Measurements from ENCODE around the gene SH3BP5L. TPM values are rescaled to one million over a fixed set of nuclear protein-coding genes. Genes with fewer than 3 reads are reported as not detected.
A peak's percentile ranks its signal among the peaks of the same experiment; 100 is the strongest.

The SH3BP5L gene
- total and polyA plus RNA-seq, 2 of the 13 experiments (the other 11 are each of a cell fraction or from before 2014, with no cell fraction given), result 10.3 to 14.9 TPM

DNA sequence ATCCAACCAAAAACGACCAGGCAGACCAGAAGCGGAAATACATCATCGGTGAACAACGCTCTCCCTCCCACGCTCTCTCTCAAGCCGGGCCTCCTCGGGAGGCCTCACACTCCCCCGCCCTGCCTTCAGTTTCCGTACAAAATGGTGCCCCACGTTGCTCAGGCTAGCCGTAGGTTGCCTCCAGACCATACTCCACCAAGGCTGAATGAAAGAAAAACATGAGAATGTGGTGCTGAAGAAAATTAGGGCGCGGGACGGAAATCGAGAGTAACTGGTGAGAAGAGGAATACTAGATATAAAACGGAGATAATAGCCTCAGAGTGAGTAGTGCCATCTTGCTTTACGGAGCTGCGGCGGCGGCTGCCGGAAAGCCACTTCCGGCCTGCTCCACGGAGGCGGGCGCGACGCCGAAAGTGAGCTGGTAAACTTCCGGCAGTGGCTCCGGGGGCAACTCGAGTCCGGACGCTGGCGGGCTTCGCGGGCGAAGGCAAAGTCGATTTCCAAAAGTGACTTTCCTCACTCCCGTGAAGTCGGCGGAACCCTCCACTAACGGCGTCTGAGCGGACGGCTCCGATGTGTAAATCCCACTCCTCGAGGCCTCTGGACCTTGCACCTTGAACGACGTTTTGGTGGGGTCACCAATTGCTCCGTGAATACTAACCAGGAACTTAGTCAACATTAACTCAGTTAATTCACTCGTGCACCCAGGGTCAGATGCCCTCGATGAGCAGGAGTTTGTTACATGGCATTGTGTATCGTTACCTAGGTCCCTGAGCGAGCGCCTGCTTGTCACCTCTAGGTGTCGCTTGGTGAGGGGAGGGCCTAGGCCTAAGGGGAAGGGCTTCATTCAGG, at the start of gene SH3BP5L (continued):
- TF ChIP-seq, protein P1, sequence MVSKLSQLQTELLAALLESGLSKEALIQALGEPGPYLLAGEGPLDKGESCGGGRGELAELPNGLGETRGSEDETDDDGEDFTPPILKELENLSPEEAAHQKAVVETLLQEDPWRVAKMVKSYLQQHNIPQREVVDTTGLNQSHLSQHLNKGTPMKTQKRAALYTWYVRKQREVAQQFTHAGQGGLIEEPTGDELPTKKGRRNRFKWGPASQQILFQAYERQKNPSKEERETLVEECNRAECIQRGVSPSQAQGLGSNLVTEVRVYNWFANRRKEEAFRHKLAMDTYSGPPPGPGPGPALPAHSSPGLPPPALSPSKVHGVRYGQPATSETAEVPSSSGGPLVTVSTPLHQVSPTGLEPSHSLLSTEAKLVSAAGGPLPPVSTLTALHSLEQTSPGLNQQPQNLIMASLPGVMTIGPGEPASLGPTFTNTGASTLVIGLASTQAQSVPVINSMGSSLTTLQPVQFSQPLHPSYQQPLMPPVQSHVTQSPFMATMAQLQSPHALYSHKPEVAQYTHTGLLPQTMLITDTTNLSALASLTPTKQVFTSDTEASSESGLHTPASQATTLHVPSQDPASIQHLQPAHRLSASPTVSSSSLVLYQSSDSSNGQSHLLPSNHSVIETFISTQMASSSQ (IDR thresholded peaks at IDR 0.05; ENCODE audit: low read depth), result no peak
- TF ChIP-seq, protein P1 (CRISPR knock-in tag; IDR thresholded peaks at IDR 0.05; ENCODE audit: borderline replicate concordance), result peak; percentile 17; the same call in 1 of the 2 replicates
- TF ChIP-seq HES4 (CRISPR knock-in tag; IDR thresholded peaks at IDR 0.05; ENCODE audit: borderline replicate concordance) (peak; percentile 86), SALL1 (CRISPR knock-in tag; IDR thresholded peaks at IDR 0.05) (peak; percentile 58), ZNF549 (CRISPR knock-in tag; IDR thresholded peaks at IDR 0.05) (no peak), ATM (IDR thresholded peaks at IDR 0.05; ENCODE audit: borderline replicate concordance) (no peak), ZBTB38 (CRISPR knock-in tag; IDR thresholded peaks at IDR 0.05) (peak; percentile 54; the same call in 1 of the 2 replicates), ZNF264 (CRISPR knock-in tag; IDR thresholded peaks at IDR 0.05) (no peak), GATAD2A (CRISPR knock-in tag; IDR thresholded peaks at IDR 0.05) (peak; percentile 43; the same call in 1 of the 2 replicates), ELF3 (CRISPR knock-in tag; IDR thresholded peaks at IDR 0.05) (peak; percentile 62; the same call in 1 of the 2 replicates), ZNF251 (CRISPR knock-in tag; IDR thresholded peaks at IDR 0.05) (no peak), RFX5 (IDR thresholded peaks at IDR 0.05; ENCODE audit: low read depth, low read length) (0 out of 2 replicates have a peak, but pooled peaks have one; percentile 44), ZNF235 (CRISPR knock-in tag; IDR thresholded peaks at IDR 0.05; ENCODE audit: borderline replicate concordance) (no peak), YEATS2 (CRISPR knock-in tag; IDR thresholded peaks at IDR 0.05; ENCODE audit: borderline replicate concordance) (peak; percentile 55; the same call in 1 of the 2 replicates)
- TF ChIP-seq, protein P2, sequence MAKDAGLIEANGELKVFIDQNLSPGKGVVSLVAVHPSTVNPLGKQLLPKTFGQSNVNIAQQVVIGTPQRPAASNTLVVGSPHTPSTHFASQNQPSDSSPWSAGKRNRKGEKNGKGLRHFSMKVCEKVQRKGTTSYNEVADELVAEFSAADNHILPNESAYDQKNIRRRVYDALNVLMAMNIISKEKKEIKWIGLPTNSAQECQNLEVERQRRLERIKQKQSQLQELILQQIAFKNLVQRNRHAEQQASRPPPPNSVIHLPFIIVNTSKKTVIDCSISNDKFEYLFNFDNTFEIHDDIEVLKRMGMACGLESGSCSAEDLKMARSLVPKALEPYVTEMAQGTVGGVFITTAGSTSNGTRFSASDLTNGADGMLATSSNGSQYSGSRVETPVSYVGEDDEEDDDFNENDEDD (CRISPR knock-in tag; IDR thresholded peaks at IDR 0.05; ENCODE audit: borderline replicate concordance), result peak; percentile 37; the same call in 1 of the 2 replicates
- TF ChIP-seq, protein P3, sequence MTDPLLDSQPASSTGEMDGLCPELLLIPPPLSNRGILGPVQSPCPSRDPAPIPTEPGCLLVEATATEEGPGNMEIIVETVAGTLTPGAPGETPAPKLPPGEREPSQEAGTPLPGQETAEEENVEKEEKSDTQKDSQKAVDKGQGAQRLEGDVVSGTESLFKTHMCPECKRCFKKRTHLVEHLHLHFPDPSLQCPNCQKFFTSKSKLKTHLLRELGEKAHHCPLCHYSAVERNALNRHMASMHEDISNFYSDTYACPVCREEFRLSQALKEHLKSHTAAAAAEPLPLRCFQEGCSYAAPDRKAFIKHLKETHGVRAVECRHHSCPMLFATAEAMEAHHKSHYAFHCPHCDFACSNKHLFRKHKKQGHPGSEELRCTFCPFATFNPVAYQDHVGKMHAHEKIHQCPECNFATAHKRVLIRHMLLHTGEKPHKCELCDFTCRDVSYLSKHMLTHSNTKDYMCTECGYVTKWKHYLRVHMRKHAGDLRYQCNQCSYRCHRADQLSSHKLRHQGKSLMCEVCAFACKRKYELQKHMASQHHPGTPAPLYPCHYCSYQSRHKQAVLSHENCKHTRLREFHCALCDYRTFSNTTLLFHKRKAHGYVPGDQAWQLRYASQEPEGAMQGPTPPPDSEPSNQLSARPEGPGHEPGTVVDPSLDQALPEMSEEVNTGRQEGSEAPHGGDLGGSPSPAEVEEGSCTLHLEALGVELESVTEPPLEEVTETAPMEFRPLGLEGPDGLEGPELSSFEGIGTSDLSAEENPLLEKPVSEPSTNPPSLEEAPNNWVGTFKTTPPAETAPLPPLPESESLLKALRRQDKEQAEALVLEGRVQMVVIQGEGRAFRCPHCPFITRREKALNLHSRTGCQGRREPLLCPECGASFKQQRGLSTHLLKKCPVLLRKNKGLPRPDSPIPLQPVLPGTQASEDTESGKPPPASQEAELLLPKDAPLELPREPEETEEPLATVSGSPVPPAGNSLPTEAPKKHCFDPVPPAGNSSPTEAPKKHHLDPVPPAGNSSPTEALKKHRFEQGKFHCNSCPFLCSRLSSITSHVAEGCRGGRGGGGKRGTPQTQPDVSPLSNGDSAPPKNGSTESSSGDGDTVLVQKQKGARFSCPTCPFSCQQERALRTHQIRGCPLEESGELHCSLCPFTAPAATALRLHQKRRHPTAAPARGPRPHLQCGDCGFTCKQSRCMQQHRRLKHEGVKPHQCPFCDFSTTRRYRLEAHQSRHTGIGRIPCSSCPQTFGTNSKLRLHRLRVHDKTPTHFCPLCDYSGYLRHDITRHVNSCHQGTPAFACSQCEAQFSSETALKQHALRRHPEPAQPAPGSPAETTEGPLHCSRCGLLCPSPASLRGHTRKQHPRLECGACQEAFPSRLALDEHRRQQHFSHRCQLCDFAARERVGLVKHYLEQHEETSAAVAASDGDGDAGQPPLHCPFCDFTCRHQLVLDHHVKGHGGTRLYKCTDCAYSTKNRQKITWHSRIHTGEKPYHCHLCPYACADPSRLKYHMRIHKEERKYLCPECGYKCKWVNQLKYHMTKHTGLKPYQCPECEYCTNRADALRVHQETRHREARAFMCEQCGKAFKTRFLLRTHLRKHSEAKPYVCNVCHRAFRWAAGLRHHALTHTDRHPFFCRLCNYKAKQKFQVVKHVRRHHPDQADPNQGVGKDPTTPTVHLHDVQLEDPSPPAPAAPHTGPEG (CRISPR knock-in tag; IDR thresholded peaks at IDR 0.05), result peak; percentile 88
- TF ChIP-seq, protein P4, sequence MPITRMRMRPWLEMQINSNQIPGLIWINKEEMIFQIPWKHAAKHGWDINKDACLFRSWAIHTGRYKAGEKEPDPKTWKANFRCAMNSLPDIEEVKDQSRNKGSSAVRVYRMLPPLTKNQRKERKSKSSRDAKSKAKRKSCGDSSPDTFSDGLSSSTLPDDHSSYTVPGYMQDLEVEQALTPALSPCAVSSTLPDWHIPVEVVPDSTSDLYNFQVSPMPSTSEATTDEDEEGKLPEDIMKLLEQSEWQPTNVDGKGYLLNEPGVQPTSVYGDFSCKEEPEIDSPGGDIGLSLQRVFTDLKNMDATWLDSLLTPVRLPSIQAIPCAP (CRISPR knock-in tag; IDR thresholded peaks at IDR 0.05; ENCODE audit: low read depth), result no peak
